ENCODE data around the gene CCNL2.
"Not testable (repeated sequence)": the region's sequence is repeated elsewhere in the genome, so short reads cannot be mapped to it uniquely, and the experiment has no call there.

Gene CCNL2

GRCh38 chr1:1399872-1400575 lies 889 bp upstream of the CCNL2 start:
- no peak for DNase-seq (ENCODE audit: low spot score)

- DNase-seq (ENCODE audit: low spot score): no peak
These were observed 403 bp downstream of the CCNL2 start for GRCh38 chr1:1398677-1399186.

- DNase-seq (ENCODE audit: low spot score): no peak
These were observed 1.2 kb downstream of the CCNL2 start for GRCh38 chr1:1397839-1398523.

- DNase-seq (ENCODE audit: low spot score): no peak
These were observed 4.0 kb downstream of the CCNL2 start for GRCh38 chr1:1395166-1395565.

- no peak for DNase-seq (ENCODE audit: low spot score)
These were observed 5.0 kb downstream of the CCNL2 start for GRCh38 chr1:1394116-1394515.

GRCh38 chr1:1393428-1393827 lies 5.7 kb downstream of the CCNL2 start:
- DNase-seq (ENCODE audit: low spot score): no peak

GRCh38 chr1:1393014-1393413 lies 6.1 kb downstream of the CCNL2 start:
- DNase-seq (ENCODE audit: low spot score): no peak

- no peak for DNase-seq (ENCODE audit: low spot score)
These were observed 7.9 kb downstream of the CCNL2 start for GRCh38 chr1:1391225-1391624.

GRCh38 chr1:1390675-1391074 lies 8.5 kb downstream of the CCNL2 start:
- DNase-seq (ENCODE audit: low spot score): no peak

GRCh38 chr1:1388078-1388472 lies 11.1 kb downstream of the CCNL2 start:
- DNase-seq (ENCODE audit: low spot score): no peak

- no peak for DNase-seq (ENCODE audit: low spot score)
These were observed 11.7 kb downstream of the CCNL2 start for GRCh38 chr1:1387098-1388077.

- no peak for DNase-seq (ENCODE audit: low spot score)
These were observed 13.2 kb downstream of the CCNL2 start for GRCh38 chr1:1385931-1386330.

GRCh38 chr1:1385339-1385738 lies 13.8 kb downstream of the CCNL2 start:
- not testable (repeated sequence) for DNase-seq (ENCODE audit: low spot score)

- DNase-seq (ENCODE audit: low spot score): no peak
These were observed 17.8 kb downstream of the CCNL2 start for GRCh38 chr1:1381294-1381693.

- DNase-seq (ENCODE audit: low spot score): no peak
These were observed 18.3 kb downstream of the CCNL2 start for GRCh38 chr1:1380860-1381259.

- no peak for DNase-seq (ENCODE audit: low spot score)
These were observed 21.5 kb downstream of the CCNL2 start for GRCh38 chr1:1377540-1378205.

GRCh38 chr1:1376551-1377226 lies 22.4 kb downstream of the CCNL2 start:
- no peak for DNase-seq (ENCODE audit: low spot score)

- peak; percentile 99 for DNase-seq (ENCODE audit: low spot score)
These were observed 24.0 kb downstream of the CCNL2 start, which contains the start of gene AURKAIP1 for GRCh38 chr1:1374929-1375662. AURKAIP1 (minus strand) TSS chr1:1375207; CDS start chr1:1374756, 451 bp downstream.

GRCh38 chr1:1374589-1374928 lies 24.6 kb downstream of the CCNL2 start:
- DNase-seq (ENCODE audit: low spot score): no peak

GRCh38 chr1:1373815-1374588 lies 25.1 kb downstream of the CCNL2 start:
- DNase-seq (ENCODE audit: low spot score): no peak

All from LoVo (cell line).